MM.1S (cell line): ENCODE measurements around the gene FBXL2.

Experiments
- DNase-seq: peaks from one replicate; pipeline ENCODE4 v3.0.0-alpha.2; 2015
- H2AFZ ChIP-seq: fragments of 300-600 bp; sonication (generic); 2 replicates; pipeline ENCODE4 v1.6.0; 2016; ENCODE audit warnings: antibody characterized with exemption, low read length
- H3F3A ChIP-seq: fragments of 300-600 bp; sonication (generic); 2 replicates; pipeline ENCODE4 v1.6.1; 2016; ENCODE audit warnings: mild to moderate bottlenecking, antibody characterized with exemption, low read length, moderate library complexity, mixed read lengths; ENCODE audit not compliant: insufficient read depth
- H3K27ac ChIP-seq: fragments of 300-600 bp; sonication (generic); 2 replicates; pipeline ENCODE4 v1.5.1; 2016; ENCODE audit warnings: mild to moderate bottlenecking, low read length
- H3K27me3 ChIP-seq: fragments of 300-600 bp; sonication (generic); replicated peaks from 2 replicates; pipeline ENCODE4 v1.6.0; 2016; ENCODE audit warnings: low read length; ENCODE audit not compliant: insufficient read depth
- H3K36me3 ChIP-seq: fragments of 300-600 bp; sonication (generic); replicated peaks from 2 replicates; pipeline ENCODE4 v1.6.1; 2016; ENCODE audit warnings: mild to moderate bottlenecking, low read length, mixed read lengths; ENCODE audit not compliant: insufficient read depth
- H3K4me1 ChIP-seq: fragments of 300-600 bp; sonication (generic); 2 replicates; pipeline ENCODE4 v1.6.1; 2016; ENCODE audit warnings: low read length, mixed read lengths
- H3K4me2 ChIP-seq: fragments of 300-600 bp; sonication (generic); 2 replicates; pipeline ENCODE4 v1.6.0; 2016; ENCODE audit warnings: low read depth, low read length
- H3K4me3 ChIP-seq: fragments of 300-600 bp; sonication (generic); 2 replicates; pipeline ENCODE4 v1.5.1; 2016; ENCODE audit warnings: low read length, mixed read lengths
- H3K79me2 ChIP-seq: fragments of 300-600 bp; sonication (generic); 2 replicates; pipeline ENCODE4 v1.6.1; 2016; ENCODE audit warnings: mixed run types, low read length, mixed read lengths
- H3K9ac ChIP-seq: fragments of 300-600 bp; sonication (generic); 2 replicates; pipeline ENCODE4 v1.6.1; 2016; ENCODE audit warnings: low read length, mixed read lengths
- H3K9me2 ChIP-seq: fragments of 300-600 bp; sonication (generic); replicated peaks from 2 replicates; pipeline ENCODE4 v1.6.1; 2016; ENCODE audit warnings: mild to moderate bottlenecking, low read length, mixed read lengths; ENCODE audit not compliant: insufficient read depth
- H3K9me3 ChIP-seq: fragments of 300-600 bp; sonication (generic); replicated peaks from 2 replicates; pipeline ENCODE4 v1.6.1; 2016; ENCODE audit warnings: mild to moderate bottlenecking, low read length, mixed read lengths; ENCODE audit not compliant: insufficient read depth
- H4K20me1 ChIP-seq: fragments of 300-600 bp; sonication (generic); 2 replicates; pipeline ENCODE4 v1.6.1; 2016; ENCODE audit warnings: mild to moderate bottlenecking, low read length, moderate library complexity, mixed read lengths; ENCODE audit not compliant: insufficient read depth
- CTCF ChIP-seq: fragments of 300-600 bp; sonication (generic); IDR thresholded peaks from 2 replicates; pipeline ENCODE4 v1.5.1; 2016; ENCODE audit warnings: antibody characterized with exemption, low read length, mixed read lengths
- EZH2 ChIP-seq: fragments of 300-600 bp; sonication (generic); optimal IDR thresholded peaks from 2 replicates; pipeline ENCODE3; 2017; ENCODE audit warnings: low read depth, mild to moderate bottlenecking, antibody characterized with exemption, low read length, mixed read lengths
- EZH2phosphoT487 ChIP-seq: fragments of 300-600 bp; sonication (generic); IDR thresholded peaks from 2 replicates; pipeline ENCODE4 v1.6.1; 2018; ENCODE audit warnings: antibody characterized with exemption, low read length

Gene FBXL2

GRCh38 chr3:33419948-33420347 lies 142.7 kb downstream of the FBXL2 start:
- Histone ChIP-seq H3K4me1 (peaks cover 20% of the 10 kb centered on the region), H3K79me2 (peaks cover 67% of the 10 kb centered on the region)

GRCh38 chr3:33420966-33421365 lies 143.7 kb downstream of the FBXL2 start:
- Histone ChIP-seq H3K9ac (no peak overlapping the region), H3K36me3 (peaks cover 11% of the 10 kb centered on the region; the same call in 1 of the 2 replicates), H3K9me2 (no peaks in the 10 kb centered on the region), H3K4me1 (peaks cover 20% of the 10 kb centered on the region), H2AFZ (no peak overlapping the region), H3K27me3 (no peaks in the 10 kb centered on the region), H3K9me3 (no peaks in the 10 kb centered on the region), H3K4me3 (no peak overlapping the region), H3F3A (peaks cover 13% of the 10 kb centered on the region), H4K20me1 (no peaks in the 10 kb centered on the region), H3K4me2 (no peak overlapping the region), H3K27ac (peak overlapping the region; percentile 65; the same call in 1 of the 2 replicates), H3K79me2 (peaks cover 72% of the 10 kb centered on the region)
- DNase-seq, result no peak
- 0 out of 2 replicates have a peak, but pooled peaks have one; percentile 7 for TF ChIP-seq CTCF
- TF ChIP-seq EZH2phosphoT487, result no peak

More at GRCh38 chr3:33419948-33420347, 142.7 kb downstream of the FBXL2 start:
- Histone ChIP-seq H3K4me2 (peak overlapping the region; percentile 67; the same call in 1 of the 2 replicates), H3K27ac (peak overlapping the region; percentile 65; the same call in 1 of the 2 replicates), H3K4me3 (no peak overlapping the region), H3K27me3 (no peaks in the 10 kb centered on the region), H3F3A (peaks cover 13% of the 10 kb centered on the region), H3K9ac (no peak overlapping the region), H3K36me3 (peaks cover 11% of the 10 kb centered on the region; the same call in 1 of the 2 replicates), H3K9me3 (no peaks in the 10 kb centered on the region), H4K20me1 (no peaks in the 10 kb centered on the region), H2AFZ (no peak overlapping the region), H3K9me2 (no peaks in the 10 kb centered on the region)
- TF ChIP-seq CTCF, result no peak
- TF ChIP-seq EZH2phosphoT487, result no peak
- no peak for TF ChIP-seq EZH2
- DNase-seq, result peak; percentile 59

- Histone ChIP-seq H3K4me3 (no peak overlapping the region), H3F3A (peaks cover 10% of the 10 kb centered on the region), H3K79me2 (peaks cover 81% of the 10 kb centered on the region), H2AFZ (no peak overlapping the region), H3K9me3 (no peaks in the 10 kb centered on the region), H3K9ac (no peak overlapping the region), H3K4me1 (peaks cover 19% of the 10 kb centered on the region), H3K27ac (no peak overlapping the region), H3K9me2 (no peaks in the 10 kb centered on the region), H3K4me2 (no peak overlapping the region), H3K27me3 (no peaks in the 10 kb centered on the region), H3K36me3 (peaks cover 9% of the 10 kb centered on the region; the same call in 1 of the 2 replicates), H4K20me1 (peaks cover 3% of the 10 kb centered on the region; the same call in 1 of the 2 replicates)
- TF ChIP-seq EZH2 (no peak), CTCF (no peak), EZH2phosphoT487 (no peak)
- no peak for DNase-seq
These were observed 147.6 kb downstream of the FBXL2 start for GRCh38 chr3:33424606-33425452.
